ENCODE data around the gene AARS2. TPM values are rescaled to one million over a fixed set of nuclear protein-coding genes. Genes with fewer than 3 reads are reported as not detected.

The AARS2 gene
- polyA plus RNA-seq, 3 donors, result 12.1 to 14.7 (median 12.4) TPM

DNA sequence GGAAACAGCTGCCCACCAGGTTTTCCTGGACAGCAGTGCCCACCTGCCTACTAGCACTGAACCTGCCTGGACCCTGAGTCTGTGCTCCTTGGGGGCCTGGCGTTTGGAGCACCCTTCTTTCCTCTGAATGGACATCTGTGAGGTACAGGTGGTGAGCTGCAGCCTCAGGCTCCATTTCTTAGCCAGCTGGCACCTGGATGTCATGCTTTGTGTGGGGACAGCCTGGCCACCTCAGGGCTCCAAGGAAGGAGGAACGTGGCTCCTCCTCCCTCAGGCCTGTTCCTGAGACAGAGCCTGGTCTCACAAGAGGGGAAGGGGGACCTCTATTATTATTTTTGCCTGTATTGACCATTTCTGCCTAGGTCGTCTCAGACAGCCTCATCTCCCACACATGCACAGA lies 34.8 kb downstream of the AARS2 start:
- DNase-seq (ENCODE audit: low read depth in 3 of 3, low spot score in 2 of 3), result no peak

DNA sequence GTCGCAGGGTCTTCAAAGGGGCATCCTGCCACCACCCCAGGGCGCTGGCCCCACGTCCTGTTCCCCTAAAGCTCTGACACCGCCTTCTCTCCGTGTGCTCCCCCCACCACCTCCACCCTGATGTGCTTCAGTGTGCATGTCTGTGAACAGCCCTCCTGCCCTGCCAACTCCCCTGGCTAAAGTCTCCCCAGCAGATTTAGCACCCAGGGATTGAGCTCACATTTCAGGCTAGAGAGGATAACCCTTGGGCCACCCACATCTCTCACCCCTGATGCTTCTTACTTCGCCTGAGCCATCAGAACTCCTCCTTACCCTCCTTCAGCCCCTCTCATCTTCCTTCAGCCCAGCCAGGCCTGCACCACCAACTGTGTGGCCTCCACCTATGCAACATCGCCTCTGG lies 35.4 kb downstream of the AARS2 start:
- no peak for DNase-seq (ENCODE audit: low read depth in 3 of 3, low spot score in 2 of 3)

- no peak for DNase-seq (ENCODE audit: low read depth in 3 of 3, low spot score in 2 of 3)
These were observed 36.2 kb downstream of the AARS2 start for GRCh38 chr6:44276667-44277640.

- no peak for DNase-seq (ENCODE audit: low read depth in 3 of 3, low spot score in 2 of 3)
These were observed 37.1 kb downstream of the AARS2 start for GRCh38 chr6:44275749-44276648.

GRCh38 chr6:44275271-44275748 lies 37.8 kb downstream of the AARS2 start:
- DNase-seq (ENCODE audit: low read depth in 3 of 3, low spot score in 2 of 3), result no peak

DNA sequence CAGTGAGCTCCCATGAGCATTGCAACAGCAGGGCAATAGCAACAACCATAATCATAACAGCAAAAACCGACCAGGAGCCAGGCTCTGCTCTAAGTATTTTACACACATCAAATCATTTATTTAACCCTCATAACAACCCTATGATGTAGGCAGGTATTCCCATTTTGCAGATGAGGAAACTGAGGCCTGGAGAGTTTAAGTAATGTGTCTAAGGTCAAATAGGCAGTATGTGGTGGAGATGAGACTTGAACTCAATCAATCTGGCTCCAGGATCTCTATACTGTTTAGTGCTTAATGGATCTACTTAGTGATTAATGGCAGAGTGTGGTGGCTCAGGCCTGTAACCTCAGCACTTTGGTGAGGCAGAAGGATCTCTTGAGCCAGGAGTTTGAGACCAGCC lies 39.5 kb downstream of the AARS2 start:
- DNase-seq (ENCODE audit: low read depth in 3 of 3, low spot score in 2 of 3), result no peak

DNA sequence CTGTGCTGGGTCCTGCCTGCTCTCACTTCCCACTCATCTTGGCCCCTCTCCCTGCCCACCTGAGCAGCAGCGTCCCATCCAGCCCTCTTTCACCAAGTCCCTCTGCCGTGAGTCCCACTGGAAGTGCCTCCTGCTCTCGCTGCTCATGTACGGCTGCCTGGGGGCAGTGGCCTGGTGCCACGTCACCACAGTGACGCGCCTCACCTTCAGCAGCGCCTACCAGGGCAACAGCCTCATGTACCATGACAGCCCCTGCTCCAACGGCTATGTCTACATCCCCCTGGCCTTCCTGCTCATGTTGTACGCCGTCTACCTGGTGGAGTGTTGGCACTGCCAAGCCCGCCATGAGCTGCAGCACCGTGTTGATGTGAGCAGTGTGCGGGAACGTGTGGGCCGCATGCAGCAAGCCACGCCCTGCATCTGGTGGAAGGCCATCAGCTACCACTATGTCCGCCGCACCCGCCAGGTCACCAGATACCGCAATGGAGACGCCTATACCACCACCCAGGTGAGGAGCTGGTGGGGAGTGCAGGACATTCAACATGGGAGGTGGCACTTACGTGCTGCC lies 40.1 kb downstream of the AARS2 start:
- no peak for DNase-seq (ENCODE audit: low read depth in 3 of 3, low spot score in 2 of 3)

- DNase-seq (ENCODE audit: low read depth in 3 of 3, low spot score in 2 of 3), result no peak
These were observed 40.6 kb downstream of the AARS2 start for GRCh38 chr6:44272529-44272928.

DNA sequence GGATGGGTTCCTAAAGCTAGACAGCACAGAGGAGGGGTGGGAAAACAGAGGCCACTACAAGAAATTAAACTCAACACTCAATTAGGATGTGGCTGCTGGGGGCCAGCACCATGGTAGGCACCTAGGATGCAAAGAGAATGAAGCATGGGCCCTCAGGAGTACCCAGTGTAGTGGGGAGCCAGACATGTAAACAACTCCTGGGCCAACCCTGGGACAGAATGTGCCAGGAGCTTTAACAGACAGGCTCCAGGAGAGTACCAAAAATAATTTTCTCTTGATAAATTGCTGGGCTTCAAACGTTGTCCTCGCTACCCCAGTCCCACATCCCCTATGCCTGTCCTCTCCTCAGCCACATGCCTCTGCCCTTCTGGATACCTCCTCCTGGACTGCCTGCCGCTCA lies 41.2 kb downstream of the AARS2 start:
- DNase-seq (ENCODE audit: low read depth in 3 of 3, low spot score in 2 of 3), result no peak

DNA sequence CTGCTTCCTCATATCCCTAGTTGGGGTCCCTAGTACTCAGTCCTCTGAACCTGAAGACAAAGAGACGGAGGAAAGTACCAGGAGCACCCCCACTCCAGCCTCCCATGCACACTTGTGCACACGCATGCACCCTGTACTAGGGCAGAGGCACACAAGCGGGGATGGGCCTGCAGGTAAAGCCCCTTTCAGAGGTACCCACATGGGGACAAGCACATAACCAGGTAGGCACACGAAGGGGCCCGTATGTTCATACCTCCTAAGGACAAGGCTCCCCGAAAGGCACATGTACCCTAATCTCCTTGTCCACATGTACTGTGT lies 41.8 kb downstream of the AARS2 start:
- no peak for DNase-seq (ENCODE audit: low read depth in 3 of 3, low spot score in 2 of 3)

GRCh38 chr6:44270526-44271405 lies 42.4 kb downstream of the AARS2 start:
- DNase-seq (ENCODE audit: low read depth in 3 of 3, low spot score in 2 of 3), result no peak

DNA sequence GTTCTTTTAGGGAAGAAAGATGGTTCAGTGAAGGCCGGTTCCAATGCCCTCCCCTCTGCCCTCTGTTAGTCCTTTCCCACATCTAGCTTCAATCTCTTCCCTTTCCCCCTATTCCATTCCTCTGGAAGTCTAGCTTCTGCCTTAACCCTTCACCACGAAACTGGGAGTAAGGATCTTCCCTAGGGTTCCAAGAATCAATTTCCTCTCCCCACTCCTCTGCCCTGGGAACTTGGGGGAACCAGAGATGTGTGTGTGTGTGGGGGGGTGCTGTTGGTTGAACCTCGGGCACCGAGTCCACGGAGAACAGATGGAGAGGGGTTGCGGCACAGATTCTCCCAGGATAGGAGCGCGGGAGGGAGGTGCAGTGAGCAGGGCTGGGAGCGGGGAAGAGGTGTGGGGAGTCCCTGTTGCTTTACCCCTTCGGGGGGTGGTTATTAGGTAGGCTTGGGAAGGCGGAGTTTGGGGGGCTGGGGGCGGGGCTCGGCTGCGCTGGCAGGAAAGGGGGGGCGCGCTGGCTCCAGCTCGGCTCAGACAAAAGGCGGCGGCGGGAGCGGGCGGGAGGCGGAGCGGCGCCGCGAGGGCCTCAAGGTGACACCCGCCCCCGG lies 43.1 kb downstream of the AARS2 start, which contains the start of gene TMEM151B:
Gene TMEM151B (plus strand): TSS at position 530 of the 605 bp plus-strand sequence. CDS start 293 bp downstream, outside the sequence.
- DNase-seq (ENCODE audit: low read depth in 3 of 3, low spot score in 2 of 3), result no peak

DNA sequence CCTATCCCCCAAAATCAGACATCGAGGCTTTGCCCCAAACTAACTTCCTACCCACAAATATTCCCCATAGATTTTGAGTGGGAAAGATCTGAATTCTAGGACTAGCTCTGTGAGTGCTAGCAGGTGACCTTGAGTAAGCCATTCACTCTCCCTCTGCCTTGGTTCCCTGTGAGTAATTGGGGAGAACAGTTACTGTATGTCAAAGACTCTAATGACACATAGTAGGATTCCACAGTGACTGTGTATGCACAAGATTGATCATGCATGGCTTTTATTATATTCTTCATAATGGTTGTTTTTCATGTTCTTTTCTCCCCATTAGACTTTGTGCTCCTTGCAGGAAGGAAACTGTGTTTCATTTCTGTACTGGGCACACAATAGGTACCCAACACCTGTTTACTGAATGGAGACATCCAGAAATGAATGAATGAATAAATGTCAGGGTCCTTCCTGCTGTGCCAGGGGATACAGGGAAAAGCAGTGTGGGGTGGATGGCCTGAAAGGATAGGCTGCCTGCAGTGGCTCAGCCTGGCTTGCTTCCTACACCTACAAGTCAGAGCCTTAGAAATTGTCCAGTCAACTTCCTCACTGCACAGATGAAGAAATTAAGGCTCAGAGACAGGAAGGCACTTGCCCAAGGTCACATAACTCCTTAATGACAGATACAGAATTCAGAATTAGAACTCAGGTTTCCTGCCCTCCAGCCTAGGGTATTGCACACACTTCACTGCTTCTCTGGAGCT lies 43.8 kb downstream of the AARS2 start:
- no peak for DNase-seq (ENCODE audit: low read depth in 3 of 3, low spot score in 2 of 3)

DNA sequence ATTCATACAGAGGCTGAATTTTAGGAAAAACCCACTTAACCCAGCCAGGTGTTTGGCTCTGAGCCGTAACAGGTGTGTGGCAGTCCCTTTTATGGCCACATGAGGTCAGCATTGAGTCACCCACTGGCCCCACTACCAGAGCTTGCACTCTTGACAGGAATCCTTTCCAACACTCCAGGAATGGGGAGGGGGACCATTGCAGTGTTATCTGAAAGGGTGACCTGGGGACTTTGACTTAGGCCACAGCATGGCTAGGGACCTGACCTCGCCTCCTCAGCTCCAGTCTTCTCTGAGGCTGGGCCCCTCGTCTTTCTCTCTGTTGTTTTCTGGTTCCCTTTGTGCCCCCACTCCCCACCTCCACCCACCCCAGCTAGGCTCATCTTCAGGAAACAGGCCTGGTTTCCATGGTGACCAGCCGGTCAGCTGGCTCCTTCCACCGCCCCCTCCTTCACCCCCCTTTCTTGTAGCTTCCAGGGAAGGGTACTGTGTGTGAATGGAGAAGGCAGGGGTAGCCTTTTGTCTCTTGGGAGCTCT lies 45.0 kb downstream of the AARS2 start:
- DNase-seq (ENCODE audit: low read depth in 3 of 3, low spot score in 2 of 3), result no peak

DNA sequence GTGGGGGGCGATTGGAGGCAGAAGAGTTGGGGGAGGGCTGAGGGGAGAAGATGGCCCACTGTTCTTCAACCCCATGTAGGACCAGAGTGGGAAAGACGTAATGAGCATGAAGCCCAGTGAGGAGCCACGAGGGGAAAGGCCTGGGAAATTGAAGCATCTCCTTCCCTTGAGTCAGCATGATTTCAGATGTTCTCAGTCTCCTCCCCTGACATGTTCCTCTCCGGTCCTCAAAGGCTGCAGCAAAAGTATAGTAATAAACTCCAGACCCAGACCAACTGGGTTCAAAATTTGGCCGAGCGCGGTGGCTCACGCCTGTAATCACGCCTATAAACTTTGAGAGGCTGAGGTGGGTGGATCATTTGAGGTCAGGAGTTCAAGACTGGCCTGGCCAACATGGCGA lies 45.9 kb downstream of the AARS2 start:
- DNase-seq (ENCODE audit: low read depth in 3 of 3, low spot score in 2 of 3), result no peak

DNA sequence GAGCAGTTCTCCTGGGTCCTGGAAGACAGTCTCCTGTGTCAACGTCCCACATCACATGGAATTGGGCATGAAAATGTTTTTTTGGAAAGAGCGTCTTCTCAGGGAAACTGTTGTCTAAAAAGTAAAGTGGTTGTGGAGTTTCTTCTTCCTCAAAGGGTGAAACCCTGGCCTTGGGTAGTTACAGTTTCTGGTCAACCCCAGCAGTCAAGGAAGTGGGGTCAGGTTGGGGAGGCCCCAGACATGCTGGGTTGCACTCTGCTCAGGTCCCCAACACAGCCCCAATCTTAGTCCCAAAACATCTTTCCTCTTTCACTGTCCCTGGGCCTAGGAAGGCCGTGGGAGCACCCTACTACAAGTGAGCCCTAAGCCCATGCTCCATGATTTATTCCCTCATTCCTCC lies 46.8 kb downstream of the AARS2 start:
- DNase-seq (ENCODE audit: low read depth in 3 of 3, low spot score in 2 of 3), result no peak

- DNase-seq (ENCODE audit: low read depth in 3 of 3, low spot score in 2 of 3), result no peak
These were observed 47.4 kb downstream of the AARS2 start for GRCh38 chr6:44265722-44266233.

GRCh38 chr6:44265007-44265721 lies 48.0 kb downstream of the AARS2 start, which contains the start of gene NFKBIE:
Gene NFKBIE, minus strand, starts transcription at chr6:44265551. Its CDS starts 205 bp downstream, at chr6:44265346.
- DNase-seq (ENCODE audit: low read depth in 3 of 3, low spot score in 2 of 3), result peak in 2 of 3 donors; percentile 83 to 88
